ENCODE measurements around the gene PLAC8L1.

DNA sequence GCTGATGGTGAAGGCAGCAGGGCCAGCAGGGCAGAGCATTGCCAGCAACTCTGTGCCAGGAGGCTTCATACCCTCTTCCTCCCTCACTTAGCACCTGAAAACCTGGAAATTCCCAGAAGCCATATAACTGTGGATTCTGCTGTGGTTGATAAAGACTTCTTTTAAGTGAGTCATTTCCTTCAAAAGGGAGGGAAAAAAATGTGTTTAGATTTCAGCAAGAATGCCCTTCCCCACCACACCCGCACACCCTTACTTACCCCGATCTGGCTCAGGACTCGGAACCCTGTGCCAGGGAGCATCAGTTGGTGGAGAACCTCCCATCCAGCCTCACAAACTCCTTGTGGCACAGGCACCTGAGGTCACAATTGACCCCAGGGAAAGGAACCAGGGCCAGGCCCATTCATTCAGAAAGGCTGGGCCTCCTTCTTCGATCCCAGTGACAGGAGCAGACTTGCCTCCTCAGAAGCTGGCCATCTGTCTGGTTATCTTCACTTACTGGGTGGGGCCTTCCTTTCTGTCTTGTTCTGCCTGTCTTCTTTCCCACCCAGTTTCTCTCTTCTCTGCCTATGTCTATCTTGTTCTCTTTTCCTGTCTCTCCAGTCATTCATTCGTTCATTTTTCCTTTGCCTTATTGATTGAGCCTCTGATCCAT lies 62.6 kb downstream of the PLAC8L1 start:
- TF ChIP-seq CTCF (conservative IDR thresholded peaks at IDR 0.05; ENCODE audit: low read depth, low read length) = no peak
- TF ChIP-seq EZH2 (IDR thresholded peaks at IDR 0.05; ENCODE audit: borderline replicate concordance, low read depth, low read length, poor library complexity, severe bottlenecking) = no peak

All from A673 (cell line).